Mononuclear cell (primary cell): ENCODE results near the gene IZUMO1R. TPM values are rescaled to one million over a fixed set of nuclear protein-coding genes. Genes with fewer than 3 reads are reported as not detected.
"Not testable (repeated sequence)": the region's sequence is repeated elsewhere in the genome, so short reads cannot be mapped to it uniquely, and the experiment has no call there.

ENCODE experiments used
- H3K27me3 ChIP-seq: 2 replicates; pipeline ENCODE4 v1.6.0; 2011; ENCODE audit warnings: low read length, control low read depth; ENCODE audit not compliant: insufficient read depth
- H3K4me1 ChIP-seq: 2 replicates; pipeline ENCODE4 v1.5.1; 2011; ENCODE audit warnings: mild to moderate bottlenecking, low read length, control low read depth; ENCODE audit not compliant: insufficient read depth
- H3K4me3 ChIP-seq: 2 replicates; pipeline ENCODE4 v1.5.1; 2011; ENCODE audit warnings: mild to moderate bottlenecking, low read length, moderate library complexity
- H3K9me3 ChIP-seq: 2 replicates; pipeline ENCODE4 v1.5.1; 2011; ENCODE audit warnings: low read depth, mild to moderate bottlenecking, control low read depth, low read length
- total RNA-seq: library from RNA; depleted of rRNA; stranded (reverse); fragments of >200 nt; gene quantifications from one replicate; pipeline ENCODE4 v1.2.3, GENCODE V29; 2012

IZUMO1R gene
- total RNA-seq, 1 donor, result not detected

DNA sequence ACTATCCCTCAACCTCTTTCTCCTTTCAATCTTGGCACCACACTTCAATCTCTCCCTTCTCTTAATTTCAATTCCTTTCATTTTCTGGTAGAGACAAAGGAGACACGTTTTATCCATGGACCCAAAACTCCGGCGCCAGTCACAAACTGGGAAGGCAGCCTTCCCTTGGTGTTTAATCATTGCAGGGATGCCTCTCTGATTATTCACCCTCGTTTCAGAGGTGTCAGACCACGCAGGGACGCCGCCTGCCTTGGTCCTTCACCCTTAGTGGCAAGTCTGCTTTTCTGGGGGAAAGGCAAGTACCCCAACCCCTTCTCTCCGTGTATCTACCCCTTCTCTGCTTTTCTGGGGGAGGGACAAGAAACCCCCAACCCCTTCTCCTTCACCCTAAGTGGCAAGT lies 41.9 kb downstream of the IZUMO1R start:
- not testable (repeated sequence) for H3K4me1 ChIP-seq, H3K27me3 ChIP-seq, H3K9me3 ChIP-seq, H3K4me3 ChIP-seq

DNA sequence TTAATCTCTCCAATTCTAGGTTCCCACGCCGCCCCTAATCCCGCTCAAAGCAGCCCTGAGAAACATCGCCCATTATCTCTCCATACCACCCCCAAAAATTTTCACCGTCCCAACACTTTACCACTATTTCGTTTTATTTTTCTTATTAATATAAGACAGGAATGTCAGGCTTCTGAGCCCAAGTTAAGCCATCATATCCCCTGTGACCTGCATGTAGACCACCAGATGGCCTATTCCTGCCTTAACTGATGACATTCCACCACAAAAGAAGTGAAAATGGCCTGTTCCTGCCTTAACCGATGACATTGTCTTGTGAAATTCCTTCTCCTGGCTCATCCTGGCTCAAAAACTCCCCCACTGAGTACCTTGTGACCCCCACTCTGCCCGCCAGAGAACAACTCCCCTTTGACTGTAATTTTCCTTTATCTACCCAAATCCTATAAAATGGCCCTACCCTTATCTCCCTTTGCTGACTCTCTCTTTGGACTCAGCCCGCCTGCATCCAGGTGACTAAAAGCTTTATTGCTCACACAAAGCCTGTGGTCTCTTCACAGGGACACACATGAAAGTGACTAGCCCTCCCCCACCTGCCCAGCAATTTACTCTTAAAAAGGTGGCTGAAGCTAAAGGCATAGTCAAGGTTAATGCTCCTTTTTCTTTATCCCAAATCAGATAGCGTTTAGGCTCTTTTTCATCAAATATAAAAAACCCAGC lies 46.6 kb downstream of the IZUMO1R start:
- not testable (repeated sequence) for H3K27me3 ChIP-seq, H3K4me1 ChIP-seq, H3K9me3 ChIP-seq, H3K4me3 ChIP-seq

Other genes with a start within 250 kb of the IZUMO1R start
- gene PANX1, start 175.7 kb upstream of the IZUMO1R start, total RNA-seq, result 13.1 TPM
- 0.10 TPM for gene GPR83, start 96.8 kb downstream of the IZUMO1R start, total RNA-seq
- gene MRE11, start 189.3 kb downstream of the IZUMO1R start, total RNA-seq, result 13.4 TPM
- gene ANKRD49, start 189.4 kb downstream of the IZUMO1R start, total RNA-seq, result 96.1 TPM
- gene C11orf97, start 207.9 kb downstream of the IZUMO1R start, total RNA-seq, result not detected
- 16.2 TPM for gene FUT4, start 239.3 kb downstream of the IZUMO1R start, total RNA-seq